HEK293 (cell line): Measurements from ENCODE around the gene SMIM7.

ENCODE experiments used
- CTCF ChIP-seq: fragments of 450-650 bp; formaldehyde crosslinking; IDR thresholded peaks from 2 replicates; pipeline ENCODE4 v1.5.1; 2016; ENCODE audit warnings: missing biosample characterization, missing genetic modification characterization
- IKZF3 ChIP-seq: fragments of 450-650 bp; IDR thresholded peaks from 2 replicates; pipeline ENCODE4 v1.5.0; 2018; ENCODE audit warnings: missing biosample characterization, mild to moderate bottlenecking, missing genetic modification characterization, moderate library complexity
- OVOL3 ChIP-seq: fragments of 450-650 bp; formaldehyde crosslinking; IDR thresholded peaks from 2 replicates; pipeline ENCODE4 v1.5.1; 2016; ENCODE audit warnings: missing biosample characterization, missing genetic modification characterization
- PRDM1 ChIP-seq: fragments of 450-650 bp; formaldehyde crosslinking; IDR thresholded peaks from 2 replicates; pipeline ENCODE4; 2016; ENCODE audit warnings: missing biosample characterization, missing genetic modification characterization
- PRDM6 ChIP-seq: fragments of 450-650 bp; formaldehyde crosslinking; IDR thresholded peaks from 2 replicates; pipeline ENCODE4 v1.5.1; 2017; ENCODE audit warnings: missing biosample characterization, missing genetic modification characterization
- SETDB1 ChIP-seq: IDR thresholded peaks from one replicate; pipeline ENCODE4 v1.6.1; 2017; ENCODE audit warnings: mild to moderate bottlenecking, low read length, moderate library complexity, mixed read lengths; ENCODE audit not compliant: insufficient read length
- SP7 ChIP-seq: fragments of 450-650 bp; formaldehyde crosslinking; IDR thresholded peaks from 2 replicates; pipeline ENCODE4 v1.5.1; 2016; ENCODE audit warnings: missing biosample characterization, missing genetic modification characterization
- TSHZ1 ChIP-seq: fragments of 450-650 bp; formaldehyde crosslinking; IDR thresholded peaks from 2 replicates; pipeline ENCODE4 v1.5.1; 2016; ENCODE audit warnings: missing biosample characterization, missing genetic modification characterization, borderline replicate concordance
- ZBTB26 ChIP-seq: fragments of 450-650 bp; formaldehyde crosslinking; optimal IDR thresholded peaks from 2 replicates; pipeline ENCODE3; 2016; ENCODE audit warnings: missing biosample characterization, mild to moderate bottlenecking, missing genetic modification characterization
- ZBTB7A ChIP-seq: fragments of 450-650 bp; formaldehyde crosslinking; IDR thresholded peaks from 2 replicates; pipeline ENCODE4 v1.5.1; 2016; ENCODE audit warnings: low read depth, missing biosample characterization, missing genetic modification characterization
- ZBTB8A ChIP-seq: fragments of 450-650 bp; formaldehyde crosslinking; IDR thresholded peaks from 2 replicates; pipeline ENCODE4 v1.5.1; 2016; ENCODE audit warnings: missing biosample characterization, missing genetic modification characterization
- ZNF10 ChIP-seq: fragments of 450-650 bp; formaldehyde crosslinking; IDR thresholded peaks from 2 replicates; pipeline ENCODE4 v1.5.1; 2017; ENCODE audit warnings: missing biosample characterization, missing genetic modification characterization
- ZNF112 ChIP-seq: fragments of 450-650 bp; formaldehyde crosslinking; IDR thresholded peaks from 2 replicates; pipeline ENCODE4 v1.5.0; 2017; ENCODE audit warnings: missing biosample characterization, missing genetic modification characterization
- ZNF121 ChIP-seq: fragments of 450-650 bp; formaldehyde crosslinking; IDR thresholded peaks from 2 replicates; pipeline ENCODE4 v1.5.1; 2016; ENCODE audit warnings: missing biosample characterization, missing genetic modification characterization
- ZNF133 ChIP-seq: fragments of 450-650 bp; formaldehyde crosslinking; IDR thresholded peaks from 2 replicates; pipeline ENCODE4 v1.5.1; 2016; ENCODE audit warnings: missing biosample characterization, missing genetic modification characterization
- ZNF155 ChIP-seq: fragments of 450-650 bp; formaldehyde crosslinking; IDR thresholded peaks from 2 replicates; pipeline ENCODE4 v1.5.1; 2016; ENCODE audit warnings: missing biosample characterization, missing genetic modification characterization
- ZNF23 ChIP-seq: fragments of 450-650 bp; formaldehyde crosslinking; IDR thresholded peaks from 2 replicates; pipeline ENCODE4 v1.5.1; 2016; ENCODE audit warnings: missing biosample characterization, missing genetic modification characterization, borderline replicate concordance
- ZNF350 ChIP-seq: fragments of 450-650 bp; formaldehyde crosslinking; IDR thresholded peaks from 2 replicates; pipeline ENCODE4 v1.5.0; 2017; ENCODE audit warnings: missing biosample characterization, mild to moderate bottlenecking, missing genetic modification characterization
- ZNF362 ChIP-seq: fragments of 450-650 bp; formaldehyde crosslinking; IDR thresholded peaks from 2 replicates; pipeline ENCODE4 v1.5.1; 2016; ENCODE audit warnings: missing biosample characterization, missing genetic modification characterization
- ZNF48 ChIP-seq: fragments of 450-650 bp; formaldehyde crosslinking; IDR thresholded peaks from 2 replicates; pipeline ENCODE4 v1.5.1; 2016; ENCODE audit warnings: missing biosample characterization, missing genetic modification characterization
- ZNF514 ChIP-seq: fragments of 450-650 bp; formaldehyde crosslinking; IDR thresholded peaks from 2 replicates; pipeline ENCODE4 v1.5.1; 2016; ENCODE audit warnings: missing biosample characterization, missing genetic modification characterization
- ZNF529 ChIP-seq: fragments of 450-650 bp; formaldehyde crosslinking; IDR thresholded peaks from 2 replicates; pipeline ENCODE4 v1.5.1; 2017; ENCODE audit warnings: missing genetic modification characterization, missing biosample characterization; ENCODE audit not compliant: insufficient replicate concordance
- ZNF621 ChIP-seq: fragments of 450-650 bp; formaldehyde crosslinking; IDR thresholded peaks from 2 replicates; pipeline ENCODE4 v1.5.1; 2017; ENCODE audit warnings: missing biosample characterization, missing genetic modification characterization
- ZNF623 ChIP-seq: fragments of 450-650 bp; formaldehyde crosslinking; IDR thresholded peaks from 2 replicates; pipeline ENCODE4 v1.5.1; 2016; ENCODE audit warnings: missing biosample characterization, missing genetic modification characterization
- ZNF626 ChIP-seq: fragments of 450-650 bp; sonication (Bioruptor Pico); formaldehyde crosslinking; IDR thresholded peaks from 2 replicates; pipeline ENCODE4 v1.5.1; 2018; ENCODE audit warnings: missing biosample characterization, missing genetic modification characterization, inconsistent platforms
- ZNF670 ChIP-seq: fragments of 450-650 bp; formaldehyde crosslinking; IDR thresholded peaks from 2 replicates; pipeline ENCODE4 v1.5.1; 2016; ENCODE audit warnings: missing biosample characterization, missing genetic modification characterization, low read depth
- ZNF701 ChIP-seq: fragments of 450-650 bp; formaldehyde crosslinking; IDR thresholded peaks from 2 replicates; pipeline ENCODE4 v1.5.1; 2016; ENCODE audit warnings: missing biosample characterization, missing genetic modification characterization
- ZNF792 ChIP-seq: fragments of 450-650 bp; formaldehyde crosslinking; IDR thresholded peaks from 2 replicates; pipeline ENCODE4 v1.5.1; 2016; ENCODE audit warnings: missing biosample characterization, missing genetic modification characterization
- ZSCAN23 ChIP-seq: fragments of 450-650 bp; formaldehyde crosslinking; IDR thresholded peaks from 2 replicates; pipeline ENCODE4 v1.5.1; 2016; ENCODE audit warnings: missing biosample characterization, missing genetic modification characterization
- TF ChIP-seq, protein P1 (sequence below): fragments of 450-650 bp; formaldehyde crosslinking; IDR thresholded peaks from 2 replicates; pipeline ENCODE4 v1.5.1; 2016; ENCODE audit warnings: missing biosample characterization, missing genetic modification characterization

Gene SMIM7

GRCh38 chr19:16659832-16660708, at the start of gene SMIM7 (continued):
- TF ChIP-seq ZNF112 (no peak), ZBTB26 (tag by site-specific recombination) (peak; percentile 79), SP7 (tag by site-specific recombination) (peak; percentile 69), OVOL3 (tag by site-specific recombination) (no peak), SETDB1 (no peak), PRDM1 (tag by site-specific recombination) (no peak), PRDM6 (no peak), ZNF23 (no peak), TSHZ1 (no peak), ZNF621 (no peak), ZNF626 (no peak), ZNF350 (tag by site-specific recombination) (no peak), ZNF121 (tag by site-specific recombination) (no peak), ZNF10 (tag by site-specific recombination) (no peak), CTCF (peak; percentile 82; the same call in 1 of the 2 replicates), ZBTB8A (tag by site-specific recombination) (no peak), ZNF362 (tag by site-specific recombination) (no peak), ZNF623 (tag by site-specific recombination) (no peak), ZNF670 (tag by site-specific recombination) (no peak), ZNF529 (tag by site-specific recombination) (no peak), ZBTB7A (tag by site-specific recombination) (peak; percentile 93; the same call in 1 of the 2 replicates), ZNF514 (tag by site-specific recombination) (no peak), IKZF3 (no peak), ZNF133 (tag by site-specific recombination) (no peak), ZNF701 (tag by site-specific recombination) (no peak), ZNF155 (no peak), ZNF48 (tag by site-specific recombination) (no peak), ZSCAN23 (tag by site-specific recombination) (no peak), ZNF792 (no peak)
- TF ChIP-seq, protein P1, sequence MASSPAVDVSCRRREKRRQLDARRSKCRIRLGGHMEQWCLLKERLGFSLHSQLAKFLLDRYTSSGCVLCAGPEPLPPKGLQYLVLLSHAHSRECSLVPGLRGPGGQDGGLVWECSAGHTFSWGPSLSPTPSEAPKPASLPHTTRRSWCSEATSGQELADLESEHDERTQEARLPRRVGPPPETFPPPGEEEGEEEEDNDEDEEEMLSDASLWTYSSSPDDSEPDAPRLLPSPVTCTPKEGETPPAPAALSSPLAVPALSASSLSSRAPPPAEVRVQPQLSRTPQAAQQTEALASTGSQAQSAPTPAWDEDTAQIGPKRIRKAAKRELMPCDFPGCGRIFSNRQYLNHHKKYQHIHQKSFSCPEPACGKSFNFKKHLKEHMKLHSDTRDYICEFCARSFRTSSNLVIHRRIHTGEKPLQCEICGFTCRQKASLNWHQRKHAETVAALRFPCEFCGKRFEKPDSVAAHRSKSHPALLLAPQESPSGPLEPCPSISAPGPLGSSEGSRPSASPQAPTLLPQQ (tag by site-specific recombination): peak; percentile 61; the same call in 1 of the 2 replicates
